ENCODE results near the gene CCT5. TPM values are rescaled to one million over a fixed set of nuclear protein-coding genes. Genes with fewer than 3 reads are reported as not detected.

CCT5 gene
- total RNA-seq, 1 experiment from 2014 or later: 548 TPM

GRCh38 chr5:10213316-10213715 is 36.8 kb upstream of the CCT5 start (continued):
- TF ChIP-seq, protein P1, sequence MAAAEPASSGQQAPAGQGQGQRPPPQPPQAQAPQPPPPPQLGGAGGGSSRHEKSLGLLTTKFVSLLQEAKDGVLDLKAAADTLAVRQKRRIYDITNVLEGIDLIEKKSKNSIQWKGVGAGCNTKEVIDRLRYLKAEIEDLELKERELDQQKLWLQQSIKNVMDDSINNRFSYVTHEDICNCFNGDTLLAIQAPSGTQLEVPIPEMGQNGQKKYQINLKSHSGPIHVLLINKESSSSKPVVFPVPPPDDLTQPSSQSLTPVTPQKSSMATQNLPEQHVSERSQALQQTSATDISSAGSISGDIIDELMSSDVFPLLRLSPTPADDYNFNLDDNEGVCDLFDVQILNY (CRISPR knock-in tag; IDR thresholded peaks at IDR 0.05): no peak
- TF ChIP-seq ZNF396 (CRISPR knock-in tag; IDR thresholded peaks at IDR 0.05; ENCODE audit: borderline replicate concordance) (no peak), AFF4 (CRISPR knock-in tag; IDR thresholded peaks at IDR 0.05; ENCODE audit: borderline replicate concordance) (no peak), ATF1 (CRISPR knock-in tag; IDR thresholded peaks at IDR 0.05) (no peak)

DNA sequence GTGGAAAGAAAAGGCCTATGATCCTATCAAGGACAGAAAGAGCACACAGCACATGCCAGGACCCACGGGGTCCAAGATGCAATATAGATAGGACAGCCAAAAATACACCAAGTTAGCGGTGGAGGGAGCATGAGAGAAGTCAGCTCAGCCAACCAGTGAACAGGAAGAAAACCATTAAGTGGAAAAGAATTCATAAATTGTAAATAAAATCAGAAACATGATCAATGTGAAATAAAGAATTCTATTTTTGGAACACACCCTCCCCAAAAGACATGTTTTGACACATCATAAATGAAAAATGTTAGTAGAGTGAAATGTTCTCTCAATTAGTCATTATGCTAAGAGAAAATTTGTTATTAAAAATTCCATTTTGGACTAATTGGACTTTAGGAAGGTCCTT is 36.0 kb upstream of the CCT5 start:
- Mint-ChIP-seq H3K27me3 (ENCODE audit: low read depth) (no peaks in the 10 kb centered on the region), H3K4me3 (no peak overlapping the region), H3K9me3 (no peaks in the 10 kb centered on the region), H3K36me3 (no peaks in the 10 kb centered on the region), H3K4me1 (0 out of 2 replicates have a peak, but pooled peaks cover 4% of the 10 kb centered on the region), H3K27ac (no peak overlapping the region)
- no peak for DNase-seq (ENCODE audit: low spot score)
- POLR2A ChIA-PET: no interaction called here
- CTCF ChIA-PET: no interaction called here
- TF ChIP-seq GTF2I (CRISPR knock-in tag; conservative IDR thresholded peaks at IDR 0.05) (no peak), TP53 (CRISPR knock-in tag; IDR thresholded peaks at IDR 0.05) (no peak), ZNF219 (CRISPR knock-in tag; IDR thresholded peaks at IDR 0.05; ENCODE audit: borderline replicate concordance) (no peak), KAT7 (CRISPR knock-in tag; IDR thresholded peaks at IDR 0.05; ENCODE audit: borderline replicate concordance) (no peak), CREB1 (CRISPR knock-in tag; IDR thresholded peaks at IDR 0.05) (no peak), ARID4B (CRISPR knock-in tag; IDR thresholded peaks at IDR 0.05; ENCODE audit: borderline replicate concordance) (no peak), CDX4 (CRISPR knock-in tag; IDR thresholded peaks at IDR 0.05; ENCODE audit: borderline replicate concordance) (no peak), ZBTB43 (CRISPR knock-in tag; IDR thresholded peaks at IDR 0.05) (no peak), FOXK1 (CRISPR knock-in tag; IDR thresholded peaks at IDR 0.05) (no peak), RORB (CRISPR knock-in tag; IDR thresholded peaks at IDR 0.05) (no peak), ZNF281 (CRISPR knock-in tag; IDR thresholded peaks at IDR 0.05) (no peak), AR (CRISPR knock-in tag; IDR thresholded peaks at IDR 0.05) (no peak)
- TF ChIP-seq, protein P2, sequence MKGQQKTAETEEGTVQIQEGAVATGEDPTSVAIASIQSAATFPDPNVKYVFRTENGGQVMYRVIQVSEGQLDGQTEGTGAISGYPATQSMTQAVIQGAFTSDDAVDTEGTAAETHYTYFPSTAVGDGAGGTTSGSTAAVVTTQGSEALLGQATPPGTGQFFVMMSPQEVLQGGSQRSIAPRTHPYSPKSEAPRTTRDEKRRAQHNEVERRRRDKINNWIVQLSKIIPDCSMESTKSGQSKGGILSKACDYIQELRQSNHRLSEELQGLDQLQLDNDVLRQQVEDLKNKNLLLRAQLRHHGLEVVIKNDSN (CRISPR knock-in tag; IDR thresholded peaks at IDR 0.05): no peak
- no peak for ATAC-seq

All from WTC11 (cell line).